ENCODE measurements around the gene SYNPO2.

DNA sequence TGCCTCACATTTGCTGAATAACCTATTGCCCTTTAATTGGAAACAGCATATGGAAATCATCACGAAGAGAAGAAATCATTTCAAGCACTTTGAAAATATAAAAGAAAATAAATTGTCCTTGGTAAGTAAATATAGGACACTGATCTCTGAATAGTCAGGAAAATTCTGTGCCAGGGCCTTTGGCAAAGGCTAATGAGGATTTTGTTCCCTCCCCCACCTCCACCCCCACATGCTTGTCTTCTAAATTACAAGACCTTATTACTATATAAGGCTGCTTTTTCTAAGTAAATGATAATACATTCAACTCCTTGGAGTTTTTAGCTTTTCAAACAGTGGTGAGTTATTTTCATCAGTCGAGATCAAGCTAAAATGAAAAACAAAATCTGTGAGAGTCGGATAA lies 15.8 kb downstream of the SYNPO2 start:
- TF ChIP-seq GATA2 (IDR thresholded peaks at IDR 0.05; ENCODE audit: low read depth, low read length) (no peak), GATA3 (IDR thresholded peaks at IDR 0.05; ENCODE audit: low read depth, low read length) (no peak)

All from SH-SY5Y (cell line).